ENCODE measurements around the gene HPDL.
"Not testable (repeated sequence)": the region's sequence is repeated elsewhere in the genome, so short reads cannot be mapped to it uniquely, and the experiment has no call there.

The HPDL gene

DNA sequence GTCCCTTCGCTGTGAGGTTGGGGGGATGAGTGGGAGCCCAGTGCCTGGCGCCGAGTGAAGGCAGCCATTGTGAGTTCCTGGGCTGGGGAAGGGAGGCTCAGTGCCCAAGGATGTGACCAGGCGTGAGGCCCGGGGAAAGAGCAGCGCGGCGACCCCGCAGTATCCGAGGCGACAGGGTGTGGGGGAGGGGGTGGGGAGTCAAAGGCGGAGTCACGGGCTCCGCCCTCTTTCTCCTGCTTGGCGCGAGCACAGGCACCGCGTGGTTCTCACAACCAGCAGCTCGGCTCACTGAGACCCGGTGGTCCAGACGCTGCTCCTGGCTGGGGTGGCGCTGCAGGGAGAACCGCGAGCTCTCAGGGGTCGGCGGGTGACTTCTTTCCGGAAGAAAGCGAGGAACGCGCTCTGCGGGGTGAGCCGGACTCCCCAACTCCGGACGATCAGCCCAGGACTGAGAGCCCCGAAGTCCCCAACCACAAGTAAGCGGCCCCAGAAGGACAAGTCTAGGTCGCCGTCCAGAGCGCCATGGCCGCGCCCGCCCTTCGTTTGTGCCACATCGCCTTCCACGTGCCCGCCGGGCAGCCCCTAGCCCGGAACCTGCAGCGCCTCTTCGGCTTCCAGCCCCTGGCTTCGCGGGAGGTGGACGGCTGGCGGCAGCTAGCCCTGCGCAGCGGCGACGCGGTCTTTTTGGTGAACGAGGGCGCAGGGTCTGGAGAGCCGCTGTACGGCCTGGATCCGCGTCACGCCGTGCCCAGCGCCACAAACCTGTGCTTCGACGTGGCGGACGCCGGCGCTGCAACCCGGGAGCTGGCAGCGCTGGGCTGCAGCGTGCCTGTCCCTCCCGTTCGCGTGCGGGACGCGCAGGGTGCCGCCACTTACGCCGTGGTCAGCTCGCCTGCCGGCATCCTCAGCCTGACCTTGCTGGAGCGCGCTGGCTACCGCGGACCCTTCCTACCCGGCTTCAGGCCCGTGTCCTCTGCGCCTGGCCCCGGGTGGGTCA, at the start of gene HPDL:
TSS of gene HPDL (plus strand) at position 269 of the 997 bp plus-strand sequence. CDS start at position 523, 254 bp downstream.
- Mint-ChIP-seq H3K4me1 (peaks cover 30% of the 10 kb centered on the region), H3K27ac (peak within 1 kb of the TSS; percentile 69), H3K4me3 (peak within 1 kb of the TSS; percentile 78), H3K36me3 (peaks cover 5% of the 10 kb centered on the region), H3K9me3 (no peaks in the 10 kb centered on the region), H3K27me3 (peaks cover 12% of the 10 kb centered on the region)
- CTCF ChIA-PET = interaction anchor here (1.2 to 2.0 kb wide), 2 partner anchors 13 to 23 kb away, joined by 4 to 6 read pairs; partner anchors contain the start of gene TOE1
- DNase-seq = peak; percentile 79

DNA sequence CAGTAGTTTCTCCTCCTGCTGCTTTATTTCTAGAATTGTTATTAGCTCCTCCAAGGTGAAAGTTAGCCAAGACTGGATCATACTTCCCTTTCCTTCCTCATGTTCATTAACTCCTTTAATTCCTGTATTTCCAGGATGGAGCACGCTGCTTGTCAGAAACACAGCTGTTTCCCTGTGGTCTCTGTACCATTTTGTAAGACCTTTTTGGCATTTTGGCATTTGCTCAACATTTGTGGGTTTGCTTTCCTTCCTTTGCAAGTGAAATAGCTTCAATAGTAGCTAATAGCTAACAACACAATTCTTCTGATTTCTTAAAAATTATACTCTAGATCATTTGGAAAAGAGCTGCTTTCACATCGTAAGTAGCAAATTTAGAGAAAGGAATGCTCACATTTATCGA, 44.3 kb upstream of the HPDL start:
- H3K36me3 Mint-ChIP-seq = no peaks in the 10 kb centered on the region
- H3K4me1 Mint-ChIP-seq = no peaks in the 10 kb centered on the region
- CTCF ChIA-PET = interaction anchor here (0.7 to 1.4 kb wide), 4 partner anchors 11 to 270 kb away, joined by 3 read pairs; no protein-coding TSS in a partner anchor
- DNase-seq = no peak
- peaks cover 25% of the 10 kb centered on the region for H3K27me3 Mint-ChIP-seq
- H3K27ac Mint-ChIP-seq = no peak overlapping the region
- no peak overlapping the region for H3K4me3 Mint-ChIP-seq
- peaks cover 4% of the 10 kb centered on the region for H3K9me3 Mint-ChIP-seq

DNA sequence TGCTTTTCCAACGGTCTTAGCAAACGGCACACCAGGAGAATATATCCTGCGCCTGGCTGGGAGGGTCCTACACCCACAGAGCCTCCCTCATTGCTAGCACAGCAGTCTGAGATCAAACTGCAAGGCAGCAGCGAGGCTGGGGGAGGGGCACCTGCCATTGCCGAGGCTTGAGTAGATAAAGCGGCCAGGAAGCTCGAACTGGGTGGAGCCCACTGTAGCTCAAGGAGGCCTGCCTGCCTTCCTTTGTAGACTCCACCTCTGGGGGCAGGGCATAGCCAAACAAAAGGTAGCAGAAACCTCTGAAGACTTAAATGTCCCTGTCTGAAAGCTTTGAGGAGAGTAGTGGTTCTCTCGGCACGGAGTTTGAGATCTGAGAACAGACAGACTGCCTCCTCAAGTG, 41.8 kb upstream of the HPDL start:
- H3K27me3 Mint-ChIP-seq = peaks cover 16% of the 10 kb centered on the region
- CTCF ChIA-PET, H3K4me3 Mint-ChIP-seq, DNase-seq, H3K36me3 Mint-ChIP-seq, H3K27ac Mint-ChIP-seq, H3K9me3 Mint-ChIP-seq, H3K4me1 Mint-ChIP-seq: not testable (repeated sequence)

DNA sequence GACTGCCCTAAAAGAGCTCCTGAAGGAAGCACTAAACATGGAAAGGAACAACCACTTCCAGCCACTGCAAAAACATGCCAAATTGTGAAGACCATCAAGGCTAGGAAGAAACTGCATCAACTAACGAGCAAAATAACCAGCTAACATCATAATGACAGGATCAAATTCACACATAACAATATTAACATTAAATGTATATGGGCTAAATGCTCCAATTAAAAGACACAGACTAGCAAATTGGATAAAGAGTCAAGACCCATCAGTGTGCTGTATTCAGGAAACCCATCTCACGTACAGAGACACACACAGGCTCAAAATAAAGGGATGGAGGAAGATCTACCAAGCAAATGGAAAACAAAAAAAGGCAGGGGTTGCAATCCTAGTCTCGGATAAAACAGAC, 40.2 kb upstream of the HPDL start:
- H3K36me3 Mint-ChIP-seq, CTCF ChIA-PET, DNase-seq, H3K27ac Mint-ChIP-seq, H3K4me1 Mint-ChIP-seq, H3K4me3 Mint-ChIP-seq, H3K9me3 Mint-ChIP-seq: not testable (repeated sequence)
- peaks cover 12% of the 10 kb centered on the region for H3K27me3 Mint-ChIP-seq

DNA sequence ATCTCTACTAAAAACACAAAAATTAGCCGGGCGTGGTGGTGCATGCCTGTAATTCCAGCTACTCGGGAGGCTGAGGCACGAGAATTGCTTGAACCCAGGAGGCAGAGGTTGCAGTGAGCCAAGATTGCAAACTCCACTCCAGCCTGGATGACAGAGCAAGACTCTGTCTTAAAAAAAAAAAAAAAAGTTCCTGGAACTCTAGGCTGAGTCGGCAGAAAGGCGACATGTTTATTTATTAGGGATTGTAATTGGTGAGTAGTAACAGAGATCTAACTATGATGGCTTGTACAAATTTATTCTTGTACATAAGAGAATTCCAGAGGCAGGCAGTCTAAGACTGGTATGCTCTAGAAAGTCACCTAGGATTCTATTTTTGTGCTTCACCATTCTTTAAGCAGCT, 35.7 kb upstream of the HPDL start:
- DNase-seq, H3K27ac Mint-ChIP-seq, H3K36me3 Mint-ChIP-seq, H3K4me1 Mint-ChIP-seq, H3K27me3 Mint-ChIP-seq, H3K4me3 Mint-ChIP-seq, H3K9me3 Mint-ChIP-seq: not testable (repeated sequence)
- CTCF ChIA-PET = interaction anchor here (16.4 kb wide), 1 partner anchor 276 kb away, joined by 386 read pairs; the partner anchor contains the start of genes HECTD3 and UROD

DNA sequence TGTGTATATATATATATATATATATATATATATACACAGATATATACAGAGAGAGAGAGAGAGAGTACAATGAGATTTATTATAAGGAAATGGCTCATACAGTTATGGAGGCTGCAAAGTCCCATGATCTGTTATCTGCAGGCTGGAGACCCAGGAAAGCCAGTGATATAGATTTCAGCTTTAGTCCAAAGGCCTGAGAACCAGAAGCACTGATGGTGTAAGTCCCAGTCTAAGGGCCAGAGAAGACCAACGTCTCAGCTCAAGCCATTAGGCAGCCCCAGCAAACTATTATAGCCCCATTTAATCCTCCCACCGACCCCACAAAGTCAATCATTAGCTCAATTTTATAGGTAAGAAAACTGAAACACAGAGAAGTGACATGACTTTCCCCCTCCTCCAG, 35.0 kb upstream of the HPDL start:
- Mint-ChIP-seq H3K4me3 (no peak overlapping the region), H3K36me3 (no peaks in the 10 kb centered on the region), H3K27me3 (no peaks in the 10 kb centered on the region), H3K27ac (no peak overlapping the region), H3K4me1 (no peaks in the 10 kb centered on the region), H3K9me3 (no peaks in the 10 kb centered on the region)
- DNase-seq = no peak
- CTCF ChIA-PET = interaction anchor here (16.4 kb wide), 1 partner anchor 277 kb away, joined by 386 read pairs; the partner anchor contains the start of genes HECTD3 and UROD

DNA sequence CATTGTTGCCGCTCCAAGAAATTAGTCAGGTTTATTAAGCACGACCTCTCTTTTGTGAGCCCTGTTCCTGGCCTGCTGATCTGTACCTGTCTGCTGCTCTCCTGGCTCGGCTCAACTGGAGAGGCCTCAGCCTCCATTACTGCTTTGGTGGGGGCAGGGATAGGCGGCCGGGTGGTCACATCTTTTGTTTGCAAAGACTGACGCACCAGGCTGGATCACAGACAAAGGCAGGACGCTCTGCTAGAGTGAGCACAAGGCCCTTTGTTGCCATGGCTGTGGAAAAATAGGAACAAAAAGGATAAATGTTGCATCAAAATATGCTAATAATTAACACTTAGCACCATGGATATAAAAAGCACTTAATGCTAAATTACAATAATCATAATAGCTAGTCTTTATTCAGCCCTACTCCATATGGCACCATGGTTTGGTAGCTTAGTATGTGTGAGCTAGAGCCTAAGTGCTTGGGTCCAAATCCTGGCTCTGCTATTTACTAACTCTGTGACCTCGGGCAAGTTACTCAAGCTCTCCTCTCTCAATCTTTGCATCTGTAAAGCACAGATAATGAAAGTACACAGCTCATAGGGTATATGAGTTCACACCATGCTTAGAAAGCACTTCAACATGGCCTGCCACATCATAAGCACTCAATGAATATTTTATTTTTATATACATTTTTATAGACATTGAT, 28.9 kb upstream of the HPDL start:
- Mint-ChIP-seq H3K27me3 (no peaks in the 10 kb centered on the region), H3K4me1 (peaks cover 14% of the 10 kb centered on the region), H3K4me3 (no peak overlapping the region), H3K36me3 (no peaks in the 10 kb centered on the region), H3K27ac (no peak overlapping the region), H3K9me3 (no peaks in the 10 kb centered on the region)
- CTCF ChIA-PET = interaction anchor here (1.4 to 16.4 kb wide), 2 partner anchors 283 to 463 kb away, joined by 3 to 386 read pairs; partner anchors contain the start of genes HECTD3 and UROD
- DNase-seq = no peak

DNA sequence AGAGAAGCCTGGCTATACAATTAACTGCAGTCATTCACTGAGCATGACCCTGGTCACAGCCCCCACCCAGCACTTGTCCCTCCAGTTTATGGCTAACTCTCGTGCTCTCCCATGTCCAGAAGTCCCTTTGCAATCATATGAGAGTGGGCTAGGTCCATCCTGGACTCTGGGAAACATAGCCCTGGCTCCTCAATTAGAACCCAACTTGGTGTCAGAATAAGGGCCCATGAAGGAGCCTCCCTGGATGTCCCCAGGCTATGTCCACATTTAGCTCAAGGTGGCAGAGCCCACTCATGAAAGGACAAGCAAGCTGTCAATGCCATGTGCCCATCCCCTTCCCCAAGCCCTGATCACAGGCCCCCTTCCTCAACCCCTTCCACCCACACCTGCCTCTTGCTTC, 27.4 kb upstream of the HPDL start:
- DNase-seq = no peak
- no peaks in the 10 kb centered on the region for H3K36me3 Mint-ChIP-seq
- H3K4me3 Mint-ChIP-seq = no peak overlapping the region
- CTCF ChIA-PET = interaction anchor here (0.9 to 16.4 kb wide), 9 partner anchors 17 to 523 kb away, joined by 3 to 386 read pairs (median 5); partner anchors contain the start of genes BEST4, HECTD3 and UROD
- no peak overlapping the region for H3K27ac Mint-ChIP-seq
- no peaks in the 10 kb centered on the region for H3K27me3 Mint-ChIP-seq
- no peaks in the 10 kb centered on the region for H3K9me3 Mint-ChIP-seq
- H3K4me1 Mint-ChIP-seq = peaks cover 21% of the 10 kb centered on the region

DNA sequence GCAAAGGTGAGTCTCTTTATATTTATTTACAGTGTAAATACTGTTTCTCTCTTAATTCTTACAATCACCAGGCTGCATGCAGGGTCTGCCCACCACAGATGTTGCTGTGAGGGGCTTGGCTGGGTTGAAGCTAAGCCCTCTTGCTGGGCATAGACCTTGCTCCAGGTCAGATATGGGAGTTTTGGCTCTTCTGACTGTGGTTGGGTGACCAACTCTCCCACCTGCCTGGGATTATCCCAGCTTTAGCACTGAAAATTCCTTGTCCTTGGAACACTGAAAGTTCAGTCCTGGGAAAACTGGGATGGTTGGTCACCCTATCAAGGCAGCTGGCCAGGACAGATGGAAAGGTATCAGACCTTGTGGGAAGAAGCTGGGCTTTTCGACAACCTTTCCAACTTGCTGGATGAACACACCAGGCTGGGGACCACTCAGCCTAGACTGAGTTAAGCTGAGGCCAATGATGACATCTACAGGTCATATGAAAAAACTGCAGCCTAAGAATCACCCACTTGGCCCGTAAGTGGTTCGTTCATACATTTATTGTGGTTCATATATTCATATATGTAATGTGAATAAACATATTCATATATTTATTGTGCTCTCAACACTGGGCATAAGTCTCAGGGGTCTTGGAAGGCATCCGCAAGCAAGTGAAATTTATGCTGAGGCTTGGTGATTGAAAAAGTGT, 26.6 kb upstream of the HPDL start:
- Mint-ChIP-seq H3K27ac (no peak overlapping the region), H3K36me3 (no peaks in the 10 kb centered on the region), H3K27me3 (no peaks in the 10 kb centered on the region), H3K4me1 (peaks cover 28% of the 10 kb centered on the region), H3K9me3 (no peaks in the 10 kb centered on the region), H3K4me3 (no peak overlapping the region)
- DNase-seq = peak; percentile 46
- CTCF ChIA-PET = interaction anchor here (0.8 to 16.4 kb wide), 13 partner anchors 18 to 583 kb away, joined by 3 to 386 read pairs (median 4); partner anchors contain the start of genes BEST4, HECTD3, MUTYH and TOE1

DNA sequence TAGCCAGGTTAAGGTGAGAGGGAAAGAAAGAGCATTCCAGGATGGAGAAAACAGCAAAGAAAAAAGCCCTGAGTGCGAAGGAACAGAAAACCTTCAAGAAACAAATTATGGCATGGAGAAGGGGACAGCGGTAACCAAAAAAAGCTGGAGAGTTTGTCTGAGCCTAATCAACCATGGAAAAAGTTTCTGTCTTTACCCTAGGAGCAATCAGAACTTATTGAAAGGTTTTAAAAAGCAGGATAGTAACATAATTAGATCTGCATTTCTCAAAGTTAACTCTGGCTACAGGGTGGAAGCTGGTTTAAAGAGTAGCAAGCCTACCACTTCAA, 26.1 kb upstream of the HPDL start:
- Mint-ChIP-seq H3K27ac (no peak overlapping the region), H3K4me3 (no peak overlapping the region), H3K36me3 (no peaks in the 10 kb centered on the region), H3K4me1 (peaks cover 33% of the 10 kb centered on the region), H3K27me3 (no peaks in the 10 kb centered on the region), H3K9me3 (no peaks in the 10 kb centered on the region)
- no peak for DNase-seq
- CTCF ChIA-PET = interaction anchor here (0.8 to 16.4 kb wide), 10 partner anchors 7 to 583 kb away, joined by 3 to 386 read pairs (median 5); partner anchors contain the start of genes BEST4, HECTD3, MUTYH and TOE1

DNA sequence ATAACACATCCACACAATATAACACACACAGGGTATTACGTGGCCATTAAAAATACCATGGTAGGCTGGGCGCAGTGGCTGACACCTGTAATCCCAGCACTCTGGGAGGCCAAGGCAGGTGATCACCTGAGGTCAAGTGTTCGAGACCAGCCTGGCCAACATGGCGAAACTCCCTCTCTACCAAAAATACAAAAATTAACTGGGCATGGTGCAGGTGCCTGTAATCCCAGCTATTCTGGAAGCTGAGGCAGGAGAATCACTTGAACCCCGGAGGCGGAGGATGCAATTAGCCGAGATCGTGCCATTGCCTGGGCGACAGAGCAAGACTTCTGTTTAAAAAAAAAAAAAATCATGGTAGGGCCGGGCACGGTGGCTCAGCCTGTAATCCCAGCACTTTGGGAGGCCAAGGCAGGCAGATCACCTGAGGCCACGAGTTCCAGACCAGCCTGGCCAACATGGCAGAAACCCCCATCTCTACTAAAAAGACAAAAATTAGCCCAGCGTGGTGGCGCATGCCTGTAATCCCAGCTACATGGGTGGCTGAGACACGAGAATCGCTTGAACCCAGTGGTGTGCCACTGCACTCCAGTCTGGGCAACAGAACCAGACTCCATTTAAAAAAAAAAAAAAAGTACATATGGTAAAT, 24.1 kb upstream of the HPDL start:
- Mint-ChIP-seq H3K4me3 (peak overlapping the region; percentile 88), H3K4me1 (peaks cover 47% of the 10 kb centered on the region), H3K27me3 (no peaks in the 10 kb centered on the region), H3K27ac (no peak overlapping the region), H3K9me3 (no peaks in the 10 kb centered on the region), H3K36me3 (no peaks in the 10 kb centered on the region)
- CTCF ChIA-PET = interaction anchor here (0.6 to 16.4 kb wide), 13 partner anchors 9 to 573 kb away, joined by 3 to 386 read pairs (median 3); partner anchors contain the start of genes HECTD3, MUTYH, TOE1 and UROD
- DNase-seq = no peak

DNA sequence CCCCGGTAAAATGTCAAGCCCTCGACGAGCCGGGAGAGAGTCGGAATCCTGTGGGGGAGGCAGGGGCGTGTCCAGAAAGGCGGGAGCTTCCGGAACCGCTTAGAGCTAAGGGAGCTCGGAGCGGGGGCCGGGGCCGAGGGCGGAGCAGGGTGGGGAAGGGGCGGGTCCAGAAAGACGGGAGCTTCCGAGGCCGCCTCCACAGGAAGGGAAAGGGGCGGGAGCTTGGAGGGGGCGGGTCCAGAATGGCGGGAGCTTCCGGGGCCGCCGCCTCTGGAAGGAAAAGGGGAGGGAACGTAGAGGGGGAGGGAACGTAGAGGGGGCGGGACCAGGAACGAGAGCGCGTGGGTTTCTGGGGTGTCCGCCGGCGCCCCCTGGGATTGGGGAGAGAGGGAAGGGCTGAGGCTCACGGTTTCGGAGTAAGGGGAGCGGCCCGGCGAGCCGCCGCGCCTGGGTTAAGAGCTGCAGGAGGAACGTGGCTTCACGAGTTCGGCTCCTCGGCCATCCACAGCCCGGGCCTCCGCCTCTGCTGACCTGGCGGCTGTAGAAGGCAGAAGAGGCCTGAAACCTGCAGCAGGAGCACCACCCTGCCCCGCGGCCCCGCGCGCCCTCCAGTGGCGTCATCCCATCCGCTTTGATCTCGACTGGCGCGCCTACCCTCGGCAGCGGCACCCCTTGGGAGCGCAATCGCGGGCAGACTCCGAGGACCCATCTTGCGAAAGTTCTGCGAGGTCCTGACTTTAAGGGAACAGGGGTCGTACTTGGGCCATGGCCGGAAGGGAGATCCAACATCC, 23.0 kb upstream of the HPDL start:
- Mint-ChIP-seq H3K4me1 (peaks cover 47% of the 10 kb centered on the region), H3K4me3 (peak overlapping the region; percentile 88), H3K36me3 (no peaks in the 10 kb centered on the region), H3K9me3 (no peaks in the 10 kb centered on the region), H3K27me3 (no peaks in the 10 kb centered on the region), H3K27ac (peak overlapping the region; percentile 93)
- DNase-seq = peak; percentile 99
- CTCF ChIA-PET = interaction anchor here (0.6 to 16.4 kb wide), 9 partner anchors 17 to 519 kb away, joined by 3 to 386 read pairs (median 4); partner anchors contain the start of genes HECTD3, HPDL, MUTYH and TOE1

All from activated naive CD4-positive, alpha-beta T cell treated with anti-CD3 and anti-CD28 coated beads, Interleukin-2, amount 10 ng/mL, durations not matched to agents 7 days and 5 days (primary cell).